Esophagus (tissue), 2 donors: ENCODE measurements around the gene ASB14. TPM values are rescaled to one million over a fixed set of nuclear protein-coding genes. Genes with fewer than 3 reads are reported as not detected.

Experiments
- H3K27ac ChIP-seq, 2 donors: one replicate each; pipeline ENCODE4 v1.5.1; 2013; ENCODE audit warnings: low read depth in 2 of 2, mild to moderate bottlenecking in 2 of 2, inconsistent platforms in 1 of 2, low read length in 1 of 2, moderate library complexity in 1 of 2
- H3K27me3 ChIP-seq, 2 donors: one replicate each; pipeline ENCODE4 v1.6.1; 2013; ENCODE audit warnings: low read length in 2 of 2, control low read depth in 1 of 2, mild to moderate bottlenecking in 1 of 2; ENCODE audit not compliant: insufficient read depth in 2 of 2, control insufficient read depth in 1 of 2
- H3K36me3 ChIP-seq, 2 donors: one replicate each; pipeline ENCODE4 v1.6.1; 2013; ENCODE audit warnings: low read length in 1 of 2; ENCODE audit not compliant: control insufficient read depth in 2 of 2, insufficient read depth in 2 of 2
- H3K4me1 ChIP-seq, 2 donors: one replicate each; pipeline ENCODE4 v1.6.1; 2013; ENCODE audit warnings: low read length in 1 of 2; ENCODE audit not compliant: control insufficient read depth in 2 of 2, insufficient read depth in 2 of 2
- H3K4me3 ChIP-seq, 2 donors: one replicate each; pipeline ENCODE4 v1.5.1; 2013; ENCODE audit warnings: low read length in 2 of 2, mild to moderate bottlenecking in 2 of 2, low read depth in 1 of 2, moderate library complexity in 1 of 2
- H3K9me3 ChIP-seq, 2 donors: one replicate each; pipeline ENCODE4 v1.6.1; 2013; ENCODE audit warnings: mild to moderate bottlenecking in 2 of 2, low read depth in 1 of 2, low read length in 1 of 2, moderate library complexity in 1 of 2; ENCODE audit not compliant: control insufficient read depth in 2 of 2, insufficient read depth in 1 of 2
- WGBS, 2 donors: extraction: QIAGEN DNeasy Blood & Tissue Kit; methylation state at CpG; one replicate each; pipeline ENCODE4 v1.1.7; 2013; 5-methylcytosine and 5-hydroxymethylcytosine counted together
- polyA plus RNA-seq, 2 donors: library from polyadenylated mRNA; stranded (reverse); fragments of 200-250 nt; gene quantifications; one replicate each; pipeline ENCODE4 v1.2.3, GENCODE V29; 2013
- donor health status: healthy with polysubstance abuse.
- donor health status: Bipolar disorder and iron deficiency.

Gene ASB14
- polyA plus RNA-seq, 2 donors: 0.06 TPM; not detected in 1

DNA sequence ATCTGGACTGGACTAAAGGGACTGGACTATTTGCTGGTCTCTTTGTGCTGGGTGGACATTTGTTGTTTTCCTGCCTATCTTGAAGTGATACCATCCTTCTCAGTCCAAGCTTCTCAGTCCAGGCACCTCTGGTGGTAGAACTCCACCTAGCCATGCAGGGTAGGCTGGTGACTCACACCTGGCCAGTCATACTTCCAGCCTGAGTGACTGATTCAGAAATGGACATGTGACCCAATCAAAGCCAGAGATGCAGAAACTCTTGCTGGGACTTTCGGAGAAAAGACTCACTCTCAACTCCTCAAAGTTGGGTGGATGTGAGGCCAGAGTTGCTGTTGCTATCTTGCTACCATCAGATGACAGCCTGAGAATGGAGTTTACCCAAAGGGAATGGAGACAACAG lies 5.6 kb upstream of the ASB14 start:
- H3K27me3 ChIP-seq: no peaks in the 10 kb centered on the region
- H3K4me1 ChIP-seq: no peaks in the 10 kb centered on the region
- no peak overlapping the region for H3K4me3 ChIP-seq
- H3K9me3 ChIP-seq: no peaks in the 10 kb centered on the region
- no peaks in the 10 kb centered on the region for H3K36me3 ChIP-seq
- 77 to 80% methylated on average over 1 of the region's 1 CpG for WGBS, 2 donors
- no peak overlapping the region for H3K27ac ChIP-seq

DNA sequence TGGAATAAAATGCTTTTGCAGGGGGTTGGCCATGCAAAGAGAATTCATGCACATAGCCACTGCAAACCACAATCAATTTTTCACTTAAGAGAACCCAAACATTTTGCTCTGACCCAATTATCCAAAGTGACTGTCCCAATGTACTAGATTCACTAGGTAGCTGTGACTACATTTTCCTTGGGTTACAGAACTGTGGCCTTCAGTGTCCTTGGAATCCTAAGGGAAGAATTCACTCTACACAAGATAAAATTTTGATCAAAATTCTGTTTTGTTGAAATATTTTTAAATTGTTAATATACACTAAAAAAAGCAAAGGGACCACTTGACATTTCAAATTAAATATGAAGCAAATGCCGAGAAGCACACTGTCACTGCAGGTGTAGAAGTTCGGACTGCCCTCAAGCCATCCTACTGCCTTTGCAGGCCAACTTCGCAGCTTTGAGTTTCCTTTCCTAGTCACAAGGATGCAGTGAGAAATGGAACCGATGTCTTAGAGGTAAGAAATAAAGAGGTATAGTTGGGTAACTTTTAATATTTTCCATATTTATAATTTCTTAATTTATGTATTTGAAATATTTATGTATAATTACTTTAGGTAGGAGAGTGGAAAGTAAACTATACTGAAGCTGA lies 527 bp upstream of the ASB14 start:
- Histone ChIP-seq H3K9me3 (no peaks in the 10 kb centered on the region), H3K36me3 (no peaks in the 10 kb centered on the region), H3K27me3 (no peaks in the 10 kb centered on the region), H3K27ac (no peak overlapping the region), H3K4me3 (no peak overlapping the region), H3K4me1 (no peaks in the 10 kb centered on the region)
- WGBS, 2 donors: 93 to 95% methylated on average over 4 of the region's 4 CpGs

DNA sequence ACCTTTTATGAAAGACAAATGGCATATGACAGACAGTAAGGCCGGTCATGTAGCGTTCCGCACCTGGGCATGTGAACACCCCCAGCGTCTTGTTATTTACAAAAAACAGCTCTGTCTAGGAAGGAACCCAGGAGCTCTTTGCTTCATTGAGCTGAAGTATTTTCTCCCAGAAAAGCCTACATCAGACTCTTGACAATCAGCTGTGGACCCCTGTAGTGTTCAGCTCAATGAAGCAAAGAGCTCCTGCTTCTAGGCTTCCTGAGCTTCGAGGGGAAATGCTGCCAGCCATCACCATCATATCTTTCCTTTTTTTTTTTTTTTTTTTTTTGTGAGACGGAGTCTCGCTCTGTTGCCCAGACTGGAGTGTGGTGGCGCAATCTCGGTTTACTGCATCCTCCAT lies 4.1 kb downstream of the ASB14 start:
- H3K36me3 ChIP-seq: no peaks in the 10 kb centered on the region
- no peaks in the 10 kb centered on the region for H3K27me3 ChIP-seq
- H3K9me3 ChIP-seq: no peaks in the 10 kb centered on the region
- H3K27ac ChIP-seq: no peak overlapping the region
- no peak overlapping the region for H3K4me3 ChIP-seq
- WGBS, 2 donors: 88 to 91% methylated on average over 9 of the region's 9 CpGs
- no peaks in the 10 kb centered on the region for H3K4me1 ChIP-seq

DNA sequence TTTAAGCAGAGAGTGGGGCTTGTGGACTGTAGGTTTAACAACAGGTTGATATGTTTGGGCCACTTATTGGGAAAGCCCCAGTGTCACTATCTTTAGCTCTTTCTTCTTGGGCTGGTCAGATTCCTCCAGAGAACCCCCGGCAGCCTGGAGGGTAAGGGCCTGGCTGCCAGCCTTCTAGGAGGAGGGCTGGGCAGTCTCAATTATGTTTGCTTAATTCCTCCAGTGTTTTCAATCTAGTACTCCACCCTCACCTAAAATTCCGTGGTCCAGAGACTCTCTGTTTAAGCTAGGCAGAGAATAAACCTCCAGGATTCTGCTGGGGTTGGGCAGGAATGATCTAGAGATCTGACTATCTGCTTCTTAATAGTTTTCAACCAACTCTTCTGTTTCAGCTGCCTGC lies 5.3 kb downstream of the ASB14 start:
- Histone ChIP-seq H3K4me1 (no peaks in the 10 kb centered on the region), H3K27ac (no peak overlapping the region), H3K27me3 (no peaks in the 10 kb centered on the region), H3K4me3 (no peak overlapping the region), H3K9me3 (no peaks in the 10 kb centered on the region), H3K36me3 (no peaks in the 10 kb centered on the region)
- 37 to 59% methylated on average over 2 of the region's 2 CpGs for WGBS, 2 donors

DNA sequence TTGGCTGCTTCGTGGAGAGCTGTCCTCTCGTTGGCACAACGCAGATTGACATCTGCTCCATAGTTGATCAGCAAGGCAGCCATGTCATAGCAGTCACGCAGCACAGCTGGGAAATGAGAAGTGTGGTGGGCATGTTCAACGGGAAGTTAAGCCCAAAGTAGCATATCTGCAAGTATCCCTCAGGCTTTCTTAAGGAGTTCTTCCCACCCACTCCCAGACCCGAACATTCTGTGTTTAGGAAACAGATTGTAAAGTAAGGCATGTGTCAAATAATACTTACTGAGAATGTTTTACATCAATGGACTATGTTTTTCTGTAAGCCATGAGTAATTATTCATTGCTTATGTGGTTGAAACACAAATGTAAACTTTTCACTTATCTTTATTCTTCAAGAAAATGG lies 9.2 kb downstream of the ASB14 start:
- no peak overlapping the region for H3K27ac ChIP-seq
- WGBS, 2 donors: 62 to 63% methylated on average over 6 of the region's 6 CpGs
- H3K9me3 ChIP-seq: no peaks in the 10 kb centered on the region
- H3K4me3 ChIP-seq: no peak overlapping the region
- no peaks in the 10 kb centered on the region for H3K27me3 ChIP-seq
- H3K4me1 ChIP-seq: no peaks in the 10 kb centered on the region
- H3K36me3 ChIP-seq: no peaks in the 10 kb centered on the region

DNA sequence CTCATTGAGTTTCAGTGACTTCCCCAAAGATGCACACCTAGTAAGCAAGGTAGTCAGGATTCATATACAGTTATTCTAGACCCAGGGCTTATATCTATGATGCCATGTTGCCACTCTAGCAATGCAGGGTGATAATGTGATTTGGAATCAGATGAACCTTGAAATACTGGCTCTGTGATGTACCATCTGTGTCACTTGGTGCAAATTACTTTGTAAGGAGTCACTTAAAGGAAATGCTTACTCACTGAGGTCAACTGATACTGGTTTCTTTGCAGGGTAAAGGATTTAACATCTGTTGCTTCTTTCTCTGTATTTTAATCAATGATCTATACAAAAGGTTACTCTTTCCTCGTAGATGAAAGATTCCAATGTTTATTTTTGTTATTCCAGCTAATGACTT lies 10.8 kb downstream of the ASB14 start:
- no peaks in the 10 kb centered on the region for H3K36me3 ChIP-seq
- 41 to 44% methylated on average over 1 of the region's 1 CpG for WGBS, 2 donors

DNA sequence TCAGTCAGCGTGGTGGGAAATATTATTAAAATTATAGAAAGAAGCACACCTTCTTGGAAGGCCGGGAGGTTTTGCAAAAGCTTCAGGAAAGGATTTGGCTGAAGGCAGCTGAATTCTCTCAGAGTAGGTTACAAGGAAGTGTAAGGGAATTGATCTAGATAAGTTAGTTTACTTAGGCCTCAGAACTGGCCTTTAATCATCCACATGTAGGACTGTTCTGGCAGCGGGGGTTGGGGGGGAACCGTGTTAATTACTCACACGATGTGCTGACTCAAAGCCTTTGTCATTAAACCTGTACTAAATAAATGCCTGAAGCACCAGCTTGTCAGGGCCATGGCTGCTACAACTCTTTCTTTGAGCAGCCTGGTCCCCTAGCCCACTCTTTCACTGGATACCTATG lies 12.8 kb downstream of the ASB14 start:
- Histone ChIP-seq H3K27ac (no peak overlapping the region), H3K27me3 (no peaks in the 10 kb centered on the region), H3K4me3 (no peak overlapping the region), H3K36me3 (no peaks in the 10 kb centered on the region), H3K4me1 (no peaks in the 10 kb centered on the region), H3K9me3 (no peaks in the 10 kb centered on the region)
- 81 to 84% methylated on average over 5 of the region's 5 CpGs for WGBS, 2 donors

More for the DNA sequence above, 10.8 kb downstream of the ASB14 start:
- no peak overlapping the region for H3K4me3 ChIP-seq
- no peaks in the 10 kb centered on the region for H3K9me3 ChIP-seq
- H3K27ac ChIP-seq: no peak overlapping the region
- no peaks in the 10 kb centered on the region for H3K4me1 ChIP-seq
- no peaks in the 10 kb centered on the region for H3K27me3 ChIP-seq

DNA sequence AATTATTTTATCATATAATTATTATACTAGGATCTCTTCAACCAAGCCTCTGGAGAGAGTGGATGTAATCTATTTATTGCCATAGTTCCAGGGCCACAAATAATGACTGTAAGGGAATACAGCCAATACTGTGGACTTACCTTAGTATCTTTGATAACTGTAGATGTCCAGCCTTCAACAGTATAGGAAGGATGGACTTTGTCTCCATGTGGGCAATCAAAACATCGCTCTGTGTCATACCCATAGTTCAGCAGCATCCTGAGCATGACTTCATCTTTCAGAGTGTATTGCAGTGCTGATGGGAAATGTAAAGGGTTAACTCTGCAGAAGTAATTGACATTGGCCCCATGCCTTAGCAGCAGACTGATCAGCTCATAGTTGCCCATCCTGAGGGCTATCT lies 14.2 kb downstream of the ASB14 start:
- H3K4me1 ChIP-seq: no peaks in the 10 kb centered on the region
- 96 to 100% methylated on average over 1 of the region's 1 CpG for WGBS, 2 donors
- no peaks in the 10 kb centered on the region for H3K36me3 ChIP-seq
- H3K27me3 ChIP-seq: no peaks in the 10 kb centered on the region
- no peak overlapping the region for H3K4me3 ChIP-seq
- H3K27ac ChIP-seq: no peak overlapping the region
- no peaks in the 10 kb centered on the region for H3K9me3 ChIP-seq

DNA sequence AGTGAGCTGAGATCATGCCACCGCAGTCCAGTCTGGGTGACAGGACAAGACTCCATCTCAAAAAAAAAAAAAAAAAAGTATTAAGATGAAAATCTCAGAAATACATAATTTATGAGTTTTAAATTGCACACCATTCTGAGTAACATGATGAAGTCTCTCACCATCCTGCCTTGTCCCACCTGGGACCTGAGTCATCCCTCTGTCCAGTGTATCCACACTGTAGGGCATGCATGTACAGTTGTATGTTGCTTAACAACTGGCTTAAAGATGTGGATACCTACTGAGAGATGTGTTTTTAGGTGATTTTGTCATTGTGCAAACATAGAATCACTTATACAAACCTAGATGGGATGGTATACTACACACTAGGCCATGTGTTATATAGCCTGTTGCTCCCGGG lies 17.1 kb downstream of the ASB14 start:
- Histone ChIP-seq H3K9me3 (no peaks in the 10 kb centered on the region), H3K27ac (no peak overlapping the region), H3K4me1 (no peaks in the 10 kb centered on the region), H3K4me3 (no peak overlapping the region), H3K36me3 (no peaks in the 10 kb centered on the region), H3K27me3 (no peaks in the 10 kb centered on the region)
- 93 to 95% methylated on average over 2 of the region's 2 CpGs for WGBS, 2 donors

DNA sequence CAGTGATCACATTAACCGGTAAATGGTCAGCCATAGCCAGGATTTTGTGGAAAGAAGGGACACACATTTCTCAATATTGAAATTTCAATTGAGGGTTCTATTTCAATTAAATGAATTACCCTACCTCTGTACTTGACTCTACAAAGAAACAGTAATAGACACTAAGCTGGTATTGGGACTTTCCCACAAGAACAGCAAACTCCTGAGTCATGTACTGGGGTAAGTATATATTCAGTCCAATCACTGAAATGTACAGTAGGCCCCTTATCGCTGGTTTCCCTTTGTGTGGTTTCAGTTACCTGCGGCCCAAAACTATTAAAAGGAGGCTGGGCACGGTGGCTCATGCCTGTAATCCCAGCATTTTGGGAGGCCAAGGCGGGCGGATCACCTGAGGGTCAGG lies 17.6 kb downstream of the ASB14 start:
- H3K36me3 ChIP-seq: no peaks in the 10 kb centered on the region
- no peak overlapping the region for H3K4me3 ChIP-seq
- 98 to 99% methylated on average over 6 of the region's 6 CpGs for WGBS, 2 donors
- no peaks in the 10 kb centered on the region for H3K9me3 ChIP-seq
- no peaks in the 10 kb centered on the region for H3K4me1 ChIP-seq
- H3K27me3 ChIP-seq: no peaks in the 10 kb centered on the region
- H3K27ac ChIP-seq: no peak overlapping the region
